Measurements from ENCODE around the gene CELF5.
"Not testable (repeated sequence)": the region's sequence is repeated elsewhere in the genome, so short reads cannot be mapped to it uniquely, and the experiment has no call there.

GRCh38 chr19:3221576-3221975 is 2.9 kb upstream of the CELF5 start:
- TF ChIP-seq EZH2 (IDR thresholded peaks at IDR 0.05; ENCODE audit: low read depth): not testable (repeated sequence)
- TF ChIP-seq, protein P1, sequence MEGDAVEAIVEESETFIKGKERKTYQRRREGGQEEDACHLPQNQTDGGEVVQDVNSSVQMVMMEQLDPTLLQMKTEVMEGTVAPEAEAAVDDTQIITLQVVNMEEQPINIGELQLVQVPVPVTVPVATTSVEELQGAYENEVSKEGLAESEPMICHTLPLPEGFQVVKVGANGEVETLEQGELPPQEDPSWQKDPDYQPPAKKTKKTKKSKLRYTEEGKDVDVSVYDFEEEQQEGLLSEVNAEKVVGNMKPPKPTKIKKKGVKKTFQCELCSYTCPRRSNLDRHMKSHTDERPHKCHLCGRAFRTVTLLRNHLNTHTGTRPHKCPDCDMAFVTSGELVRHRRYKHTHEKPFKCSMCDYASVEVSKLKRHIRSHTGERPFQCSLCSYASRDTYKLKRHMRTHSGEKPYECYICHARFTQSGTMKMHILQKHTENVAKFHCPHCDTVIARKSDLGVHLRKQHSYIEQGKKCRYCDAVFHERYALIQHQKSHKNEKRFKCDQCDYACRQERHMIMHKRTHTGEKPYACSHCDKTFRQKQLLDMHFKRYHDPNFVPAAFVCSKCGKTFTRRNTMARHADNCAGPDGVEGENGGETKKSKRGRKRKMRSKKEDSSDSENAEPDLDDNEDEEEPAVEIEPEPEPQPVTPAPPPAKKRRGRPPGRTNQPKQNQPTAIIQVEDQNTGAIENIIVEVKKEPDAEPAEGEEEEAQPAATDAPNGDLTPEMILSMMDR (conservative IDR thresholded peaks at IDR 0.05): not testable (repeated sequence)

All from PC-9 (cell line).